T-cell (primary cell): ENCODE results near the gene ABHD5. TPM values are rescaled to one million over a fixed set of nuclear protein-coding genes. Genes with fewer than 3 reads are reported as not detected.

Source experiments
- ATAC-seq, 4 experiments: fragments of 200-7000 bp in 3 of 4; fragments of 150-1000 bp in 1 of 4; cut with Tn5 transposase; replicated peaks in 1 of 4; 1 replicate in 3 of 4; 2 replicates in 1 of 4; pipeline ENCODE4 v1.10.0; 2021; ENCODE audit warnings: moderate library complexity in 3 of 4, mild to moderate bottlenecking in 2 of 4, moderate number of reproducible peaks in 1 of 4
- CTCF ChIA-PET, 2 donors: fragments of 300-600 bp; sonication (Branson Sonifier 250); formaldehyde crosslinking; loops; one replicate each; lab custom pipeline; 2022; ENCODE audit warnings: antibody characterized with exemption in 2 of 2; lab: Charles Lee
- POLR2A ChIA-PET, 2 donors: fragments of 300-600 bp; sonication (Branson Sonifier 250); formaldehyde crosslinking; loops; one replicate each; lab custom pipeline; 2022; ENCODE audit warnings: antibody characterized with exemption in 2 of 2; lab: Charles Lee
- DNase-seq, 35 experiments: peaks; one replicate each; pipeline versions ENCODE4 v3.0.0 to v3.0.0-alpha.2; 2013 to 2023
- H3K27ac ChIP-seq: one replicate; pipeline ENCODE4 v1.5.1; 2013; ENCODE audit warnings: low read length
- H3K27me3 ChIP-seq, 2 experiments: replicated peaks in 1 of 2; 1 replicate in 1 of 2; 2 replicates in 1 of 2; pipeline versions ENCODE4 v1.6.1 to v1.7.0; 2013; ENCODE audit warnings: low read length in 1 of 2, mixed read lengths in 1 of 2; ENCODE audit not compliant: control insufficient read depth in 2 of 2, insufficient read depth in 2 of 2; ENCODE audit errors: extremely low read depth in 1 of 2
- H3K36me3 ChIP-seq, 2 donors: 1 replicate in 1 of 2; 2 replicates in 1 of 2; pipeline versions ENCODE4 v1.6.1 to v1.7.0; 2013; ENCODE audit warnings: low read length in 1 of 2; ENCODE audit not compliant: control insufficient read depth in 2 of 2, insufficient read depth in 1 of 2; ENCODE audit errors: extremely low read depth in 1 of 2
- H3K4me1 ChIP-seq, 2 experiments: 1 replicate in 1 of 2; 2 replicates in 1 of 2; pipeline versions ENCODE4 v1.6.1 to v1.7.0; 2013; ENCODE audit warnings: low read length in 2 of 2, mixed read lengths in 1 of 2; ENCODE audit not compliant: insufficient read depth in 2 of 2, control insufficient read depth in 1 of 2; ENCODE audit errors: extremely low read depth in 1 of 2
- H3K4me3 ChIP-seq, 2 donors: 1 replicate in 1 of 2; 2 replicates in 1 of 2; pipeline versions ENCODE4 v1.5.1 to v1.7.0; 2013; ENCODE audit warnings: mild to moderate bottlenecking in 2 of 2, low read length in 1 of 2, moderate library complexity in 1 of 2; ENCODE audit not compliant: control insufficient read depth in 1 of 2; ENCODE audit errors: extremely low read depth in 1 of 2
- H3K9me3 ChIP-seq: 2 replicates; pipeline ENCODE4 v1.7.0; 2013
- H3K27ac Mint-ChIP-seq, 2 donors: one replicate each; pipeline ENCODE4 v1.8.0; 2020 to 2021; ENCODE audit warnings: mild to moderate bottlenecking in 2 of 2, mixed read lengths in 2 of 2
- H3K27me3 Mint-ChIP-seq, 2 donors: one replicate each; pipeline ENCODE4 v1.8.0; 2021 to 2022; ENCODE audit warnings: mixed read lengths in 2 of 2
- H3K36me3 Mint-ChIP-seq: one replicate; pipeline ENCODE4 v1.8.0; 2021; ENCODE audit warnings: mixed read lengths
- H3K4me1 Mint-ChIP-seq, 3 donors: one replicate each; pipeline ENCODE4 v1.8.0; 2020 to 2022; ENCODE audit warnings: mixed read lengths in 3 of 3, mild to moderate bottlenecking in 1 of 3
- H3K4me3 Mint-ChIP-seq, 3 donors: one replicate each; pipeline ENCODE4 v1.8.0; 2020 to 2022; ENCODE audit warnings: mild to moderate bottlenecking in 3 of 3, mixed read lengths in 3 of 3, moderate library complexity in 3 of 3
- H3K9me3 Mint-ChIP-seq, 3 donors: one replicate each; pipeline ENCODE4 v1.8.0; 2020 to 2022; ENCODE audit warnings: mixed read lengths in 3 of 3
- WGBS: methylation state at CpG from one replicate; pipeline ENCODE4 v1.1.5; 2013; ENCODE audit warnings: missing lambda C conversion rate; ENCODE audit not compliant: insufficient coverage; 5-methylcytosine and 5-hydroxymethylcytosine counted together
- total RNA-seq, 35 experiments: library from RNA in 6 of 35; stranded (reverse) in 6 of 35; fragments of 120-200 nt in 1 of 35; gene quantifications; one replicate each; pipeline versions ENCODE4 v1.2.1 to v1.2.4 and lab custom pipeline; 2013 to 2026

ABHD5 gene
- total RNA-seq, 5 donors from 2014 or later (not counting 1 experiment from before 2014, with no cell fraction given) = 5.3 to 9.2 (median 8.2) TPM

DNA sequence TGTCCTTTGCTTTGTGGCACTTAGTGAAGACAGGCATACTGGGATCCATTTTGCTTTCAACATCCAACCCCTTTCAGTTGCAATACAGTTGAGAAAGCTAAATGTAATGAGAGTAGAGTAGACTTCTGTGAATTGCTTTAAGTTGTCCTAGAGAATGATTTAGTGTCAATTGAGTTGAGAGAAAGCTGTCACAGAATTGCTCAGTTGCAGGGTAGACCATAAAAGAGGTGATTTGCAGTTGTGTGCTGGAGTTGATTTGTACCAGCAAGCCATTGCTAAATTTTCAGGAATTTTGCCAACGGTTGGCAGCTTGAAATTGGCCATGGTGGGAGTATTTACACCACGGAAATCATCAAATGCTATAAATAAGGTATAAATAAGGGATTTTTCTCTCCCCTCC, 2.2 kb downstream of the ABHD5 start:
- no peak overlapping the region for H3K4me3 ChIP-seq

GRCh38 chr3:43693594-43693993, 2.9 kb downstream of the ABHD5 start:
- Histone ChIP-seq H3K9me3 (no peaks in the 10 kb centered on the region), H3K27ac (no peak overlapping the region), H3K27me3 (no peaks in the 10 kb centered on the region), H3K4me1 (peaks cover 4 to 12% of the 10 kb centered on the region in 2 experiments), H3K36me3 (no peaks in the 10 kb centered on the region), H3K4me3 (no peak overlapping the region)
- WGBS = no CpG with 5 or more reads among the region's 1 CpG
- ChIA-PET CTCF (no interaction called here), POLR2A (interaction anchor here in 1 of 2 donors (0.7 kb wide), 1 partner anchor 11 kb away, joined by 4 read pairs; no protein-coding TSS in a partner anchor)
- no peak for ATAC-seq
- H3K9me3 Mint-ChIP-seq = no peaks in the 10 kb centered on the region
- no peaks in the 10 kb centered on the region for H3K27me3 Mint-ChIP-seq
- DNase-seq = no peak
- H3K4me3 Mint-ChIP-seq = no peak overlapping the region
- H3K4me1 Mint-ChIP-seq = peaks cover 38 to 41% (median 39%) of the 10 kb centered on the region in 3 donors
- no peaks in the 10 kb centered on the region for H3K36me3 Mint-ChIP-seq
- no peak overlapping the region for H3K27ac Mint-ChIP-seq

More for the DNA sequence above, 2.2 kb downstream of the ABHD5 start:
- no peak overlapping the region for H3K27ac ChIP-seq
- Mint-ChIP-seq H3K27ac (no peak overlapping the region), H3K4me1 (peaks cover 38 to 39% (median 39%) of the 10 kb centered on the region in 3 donors), H3K9me3 (no peaks in the 10 kb centered on the region), H3K4me3 (peak overlapping the region in 1 of 3 donors; percentile 70), H3K36me3 (no peaks in the 10 kb centered on the region), H3K27me3 (no peaks in the 10 kb centered on the region)
- ATAC-seq (no peak), DNase-seq (no peak)
- CTCF ChIA-PET = no interaction called here
- H3K9me3 ChIP-seq = no peaks in the 10 kb centered on the region
- H3K27me3 ChIP-seq = no peaks in the 10 kb centered on the region
- POLR2A ChIA-PET = interaction anchor here in 1 of 2 donors (0.7 kb wide), 1 partner anchor 11 kb away, joined by 4 read pairs; no protein-coding TSS in a partner anchor
- no CpG with 5 or more reads among the region's 2 CpGs for WGBS
- H3K36me3 ChIP-seq = no peaks in the 10 kb centered on the region
- peaks cover 4 to 12% of the 10 kb centered on the region in 2 experiments for H3K4me1 ChIP-seq

- H3K27me3 ChIP-seq = no peaks in the 10 kb centered on the region
- ChIA-PET CTCF (interaction anchor here in 1 of 2 donors (1.0 kb wide), 1 partner anchor 19 kb away, joined by 3 read pairs; no protein-coding TSS in a partner anchor), POLR2A (interaction anchor here in 1 of 2 donors (0.6 kb wide), 1 partner anchor 379 kb away, joined by 3 read pairs; no protein-coding TSS in a partner anchor)
- no peak for ATAC-seq
- H3K9me3 Mint-ChIP-seq = no peaks in the 10 kb centered on the region
- no peaks in the 10 kb centered on the region for H3K9me3 ChIP-seq
- peaks cover 4 to 5% of the 10 kb centered on the region in 2 experiments for H3K4me1 ChIP-seq
- H3K4me3 ChIP-seq = no peak overlapping the region
- H3K27ac Mint-ChIP-seq = no peak overlapping the region
- H3K4me1 Mint-ChIP-seq = peaks cover 26 to 37% (median 30%) of the 10 kb centered on the region in 3 donors
- H3K27ac ChIP-seq = no peak overlapping the region
- no CpG with 5 or more reads among the region's 2 CpGs for WGBS
- no peak overlapping the region for H3K4me3 Mint-ChIP-seq
- H3K27me3 Mint-ChIP-seq = no peaks in the 10 kb centered on the region
- no peak for DNase-seq
- H3K36me3 Mint-ChIP-seq = peaks cover 10% of the 10 kb centered on the region
- peaks cover 0 to 2% of the 10 kb centered on the region in 2 donors for H3K36me3 ChIP-seq
Observed at GRCh38 chr3:43695443-43695842, 4.7 kb downstream of the ABHD5 start.

DNA sequence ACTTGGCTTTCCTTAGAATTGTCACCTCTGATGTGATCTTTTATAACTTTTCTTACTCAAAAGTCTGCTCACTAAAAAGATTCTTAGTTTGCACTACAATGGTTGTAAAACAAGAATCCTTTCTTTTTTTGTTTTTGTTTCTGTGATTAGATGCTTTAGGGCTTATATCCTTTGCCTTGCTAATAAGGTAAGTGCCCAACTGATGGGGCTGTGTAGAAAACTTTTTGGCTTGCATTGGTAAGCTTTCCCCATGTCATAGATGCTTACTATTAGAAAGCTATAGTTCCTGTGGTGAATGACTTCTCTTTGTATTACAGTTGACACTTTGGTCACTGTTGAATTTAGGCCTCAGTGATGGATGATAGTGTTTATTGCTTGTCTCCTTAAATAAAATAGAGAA, 5.1 kb downstream of the ABHD5 start:
- H3K36me3 Mint-ChIP-seq = peaks cover 12% of the 10 kb centered on the region
- H3K4me1 ChIP-seq = peaks cover 3 to 4% of the 10 kb centered on the region in 2 experiments
- H3K9me3 Mint-ChIP-seq = no peaks in the 10 kb centered on the region
- no peaks in the 10 kb centered on the region for H3K27me3 ChIP-seq
- no peak overlapping the region for H3K4me3 ChIP-seq
- no peak overlapping the region for H3K4me3 Mint-ChIP-seq
- ChIA-PET CTCF (interaction anchor here in 1 of 2 donors (1.0 kb wide), 1 partner anchor 19 kb away, joined by 3 read pairs; no protein-coding TSS in a partner anchor), POLR2A (no interaction called here)
- H3K27me3 Mint-ChIP-seq = no peaks in the 10 kb centered on the region
- peaks cover 23 to 35% (median 29%) of the 10 kb centered on the region in 3 donors for H3K4me1 Mint-ChIP-seq
- DNase-seq (no peak), ATAC-seq (no peak)
- H3K27ac Mint-ChIP-seq = no peak overlapping the region
- H3K36me3 ChIP-seq = peaks cover 0 to 2% of the 10 kb centered on the region in 2 donors
- H3K9me3 ChIP-seq = no peaks in the 10 kb centered on the region
- H3K27ac ChIP-seq = no peak overlapping the region

GRCh38 chr3:43696441-43696840, 5.7 kb downstream of the ABHD5 start:
- ATAC-seq (no peak), DNase-seq (no peak)
- Mint-ChIP-seq H3K4me1 (peaks cover 22 to 35% (median 27%) of the 10 kb centered on the region in 3 donors), H3K9me3 (no peaks in the 10 kb centered on the region), H3K4me3 (no peak overlapping the region), H3K27me3 (no peaks in the 10 kb centered on the region), H3K36me3 (peaks cover 15% of the 10 kb centered on the region), H3K27ac (no peak overlapping the region)
- POLR2A ChIA-PET = no interaction called here
- Histone ChIP-seq H3K27ac (no peak overlapping the region), H3K4me3 (no peak overlapping the region), H3K4me1 (peaks cover 3 to 4% of the 10 kb centered on the region in 2 experiments), H3K27me3 (no peaks in the 10 kb centered on the region), H3K9me3 (no peaks in the 10 kb centered on the region), H3K36me3 (peaks cover 0 to 2% of the 10 kb centered on the region in 2 donors)
- WGBS = 100% methylated on average over 1 of the region's 1 CpG
- CTCF ChIA-PET = interaction anchor here in 1 of 2 donors (1.0 kb wide), 1 partner anchor 18 kb away, joined by 3 read pairs; no protein-coding TSS in a partner anchor

- H3K36me3 Mint-ChIP-seq = peaks cover 16% of the 10 kb centered on the region
- no peak overlapping the region for H3K27ac Mint-ChIP-seq
- WGBS = 100% methylated on average over 1 of the region's 1 CpG
- Histone ChIP-seq H3K4me3 (no peak overlapping the region), H3K27me3 (no peaks in the 10 kb centered on the region), H3K9me3 (no peaks in the 10 kb centered on the region), H3K36me3 (peaks cover 0 to 2% of the 10 kb centered on the region in 2 donors), H3K27ac (no peak overlapping the region), H3K4me1 (peaks cover 0 to 1% of the 10 kb centered on the region in 2 experiments)
- H3K4me1 Mint-ChIP-seq = peaks cover 18 to 31% (median 23%) of the 10 kb centered on the region in 3 donors
- no peak for ATAC-seq
- H3K9me3 Mint-ChIP-seq = no peaks in the 10 kb centered on the region
- ChIA-PET POLR2A (no interaction called here), CTCF (no interaction called here)
- no peak overlapping the region for H3K4me3 Mint-ChIP-seq
- no peaks in the 10 kb centered on the region for H3K27me3 Mint-ChIP-seq
- DNase-seq = no peak
Observed at GRCh38 chr3:43696881-43697280, 6.1 kb downstream of the ABHD5 start.
